Motor neuron (in vitro differentiated cells): ENCODE measurements around the gene PPBP. TPM values are rescaled to one million over a fixed set of nuclear protein-coding genes. Genes with fewer than 3 reads are reported as not detected.
"Not testable (repeated sequence)": the region's sequence is repeated elsewhere in the genome, so short reads cannot be mapped to it uniquely, and the experiment has no call there.

Source experiments
- ATAC-seq, 8 experiments: fragments of 200-7000 bp; cut with Tn5 transposase; replicated peaks in 6 of 8; 2 replicates each; pipeline ENCODE4 v1.8.0; 2021; ENCODE audit warnings: mild to moderate bottlenecking in 8 of 8, moderate library complexity in 8 of 8
- H3K27ac ChIP-seq, 2 donors: fragments of 250-450 bp; sonication (Bioruptor Pico); 2 replicates each; pipeline ENCODE4 v1.9.0; 2021; ENCODE audit warnings: antibody characterized with exemption in 2 of 2, mild to moderate bottlenecking in 2 of 2, moderate library complexity in 1 of 2
- H3K4me1 ChIP-seq, 2 donors: fragments of 250-450 bp; sonication (Bioruptor Pico); replicated peaks in 1 of 2; 2 replicates each; pipeline ENCODE4 v1.6.1; 2021; ENCODE audit warnings: antibody characterized with exemption in 2 of 2, mild to moderate bottlenecking in 2 of 2, moderate library complexity in 1 of 2
- H3K4me3 ChIP-seq, 5 donors: fragments of 250-450 bp; sonication (Bioruptor Pico); 2 replicates each; pipeline ENCODE4 v1.9.0; 2021; ENCODE audit warnings: antibody characterized with exemption in 5 of 5, mild to moderate bottlenecking in 5 of 5, moderate library complexity in 4 of 5
- WGBS, 10 experiments: fragments of 450-650 bp; shearing (Covaris generic); methylation state at CpG; one replicate each; pipeline ENCODE4 v1.0.0; 2022; 5-methylcytosine and 5-hydroxymethylcytosine counted together
- in situ Hi-C, 9 experiments: fragments of 400-800 bp; cut with MboI; loops; one replicate each; pipeline ENCODE4 v1.15.0; 2021; ENCODE audit warnings: low sequenced_read_pairs in 9 of 9, low pct_unique_long_range_greater_than_20kb in 2 of 9; ENCODE audit not compliant: unreplicated experiment in 9 of 9
- total RNA-seq, 8 experiments: library from RNA; unstranded; fragments of 300-600 nt; gene quantifications; 2 replicates each; pipeline versions ENCODE4 v1.2.3 to v1.2.4, GENCODE V29; 2022

Gene PPBP
- total RNA-seq, 8 experiments from 2014 or later, result not detected

DNA sequence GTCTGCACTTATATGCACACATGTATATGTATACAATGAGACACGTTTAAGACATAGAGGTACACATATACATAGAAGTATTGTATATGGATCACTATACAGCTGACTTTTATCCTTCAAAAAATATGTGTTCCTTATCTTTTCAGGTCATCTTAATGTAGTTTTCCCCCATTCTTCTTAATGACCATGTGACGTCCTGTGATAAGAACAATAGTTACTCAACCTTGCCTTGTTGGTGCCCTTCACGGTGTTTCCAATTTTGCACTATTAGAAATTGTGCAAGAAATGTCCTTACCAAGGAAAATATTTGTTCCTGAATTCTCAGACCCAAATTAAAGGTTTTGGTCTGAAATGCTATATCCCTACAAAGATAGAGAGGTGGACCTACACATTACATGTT lies 1.0 kb upstream of the PPBP start:
- Histone ChIP-seq H3K4me3 (no peak overlapping the region), H3K27ac (no peak overlapping the region), H3K4me1 (no peaks in the 10 kb centered on the region)
- in situ Hi-C loops, result no loop called here
- 38 to 100% (median 90%) methylated on average over 1 to 3 of the region's 3 CpGs; no CpG with 5 or more reads in 1 of the 10 experiments for WGBS, 10 experiments
- no peak for ATAC-seq

DNA sequence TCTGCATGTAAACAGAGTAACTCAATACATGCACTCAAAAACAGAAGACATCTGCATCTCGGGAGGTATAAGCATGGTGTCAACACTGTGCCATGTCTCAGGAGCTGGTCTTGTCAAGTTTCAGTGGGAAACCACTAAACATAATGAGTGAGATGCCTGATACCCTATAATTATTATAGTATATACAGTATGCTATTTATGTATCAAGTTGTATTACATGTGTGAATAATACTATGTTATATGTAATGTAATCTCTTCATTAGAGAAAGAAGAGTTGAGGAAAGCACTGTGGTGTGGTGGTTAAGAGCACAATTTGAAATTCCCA lies 2.5 kb downstream of the PPBP start:
- no peaks in the 10 kb centered on the region for H3K4me1 ChIP-seq
- WGBS, 10 experiments, result 0 to 57% (median 16%) methylated on average over 1 of the region's 1 CpG; no CpG with 5 or more reads in 4 of the 10 experiments
- H3K27ac ChIP-seq, result no peak overlapping the region
- H3K4me3 ChIP-seq, result no peak overlapping the region
- in situ Hi-C loops, result no loop called here
- no peak for ATAC-seq

DNA sequence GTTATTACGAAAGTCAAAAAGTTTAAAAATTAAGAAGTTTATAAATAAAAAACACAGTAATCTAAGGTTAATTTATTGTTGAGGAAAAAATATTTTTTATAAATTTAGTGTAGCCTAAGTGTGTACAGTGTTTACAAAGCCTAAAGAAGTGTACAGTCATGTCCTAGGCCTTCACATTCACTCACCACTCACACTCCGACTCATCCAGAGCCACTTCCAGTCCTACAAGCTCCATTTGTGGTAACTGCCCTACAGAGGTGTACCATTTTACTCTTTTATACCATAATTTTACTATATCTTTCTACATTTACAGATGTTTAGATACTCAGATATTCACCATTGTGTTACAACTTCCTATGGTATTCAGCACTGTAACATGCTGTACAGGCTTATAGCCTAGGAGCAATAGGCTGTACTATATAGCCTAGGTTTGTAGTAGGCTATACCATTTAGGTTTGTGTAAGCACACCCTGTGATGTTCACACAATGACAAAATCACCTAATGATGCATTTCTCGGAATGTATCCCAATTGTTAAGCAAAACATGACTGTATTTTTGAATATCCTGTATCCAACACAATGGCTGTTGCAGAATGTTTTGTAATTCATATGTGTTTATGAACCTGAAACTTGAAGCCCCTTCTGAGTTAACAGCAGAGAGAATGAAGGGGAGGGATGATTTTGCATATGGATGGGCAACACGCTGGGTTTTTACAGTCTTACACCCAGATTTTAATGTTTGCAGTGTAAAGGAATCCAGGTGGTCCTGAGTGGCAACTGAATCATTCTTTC lies 3.1 kb downstream of the PPBP start:
- 41 to 100% (median 66%) methylated on average over 1 to 4 of the region's 4 CpGs for WGBS, 10 experiments
- ATAC-seq, result peak in 2 of 8 experiments; percentile 24 to 53
- in situ Hi-C loops, result no loop called here
- H3K4me3 ChIP-seq, result no peak overlapping the region
- no peak overlapping the region for H3K27ac ChIP-seq
- H3K4me1 ChIP-seq, result peaks cover 0 to 2% of the 10 kb centered on the region in 2 donors

DNA sequence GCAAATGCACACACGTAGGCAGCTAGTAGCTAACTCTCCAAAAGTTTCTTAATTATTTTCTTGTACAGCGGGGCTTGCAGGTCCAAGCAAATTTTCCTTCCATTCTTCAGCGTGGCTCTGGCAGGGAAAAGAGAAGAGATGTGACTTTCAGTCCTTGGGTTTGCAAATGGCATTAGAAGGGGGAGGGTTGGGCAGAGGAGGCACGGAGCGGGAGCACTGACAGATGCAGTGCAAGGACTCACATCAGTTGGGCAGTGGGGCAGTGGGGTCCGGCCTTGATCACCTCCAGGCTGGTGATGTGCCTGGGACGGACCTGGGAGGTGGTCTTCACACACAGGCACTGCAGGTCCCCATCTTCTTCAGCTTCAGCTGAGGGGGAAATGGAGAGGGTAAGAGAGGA lies 6.8 kb downstream of the PPBP start:
- peaks cover 0 to 13% of the 10 kb centered on the region in 2 donors for H3K4me1 ChIP-seq
- H3K27ac ChIP-seq, ATAC-seq, in situ Hi-C loops, H3K4me3 ChIP-seq: not testable (repeated sequence)
- 49 to 100% (median 85%) methylated on average over 1 to 4 of the region's 7 CpGs; no CpG with 5 or more reads in 2 of the 10 experiments for WGBS, 10 experiments

- in situ Hi-C loops, result no loop called here
- Histone ChIP-seq H3K4me3 (no peak overlapping the region), H3K4me1 (peaks cover 0 to 13% of the 10 kb centered on the region in 2 donors), H3K27ac (no peak overlapping the region)
- ATAC-seq, result peak in 5 of 8 experiments; percentile 72 to 94 (median 89)
- 6 to 100% (median 50%) methylated on average over 1 to 2 of the region's 3 CpGs; no CpG with 5 or more reads in 5 of the 10 experiments for WGBS, 10 experiments
These were observed 8.5 kb downstream of the PPBP start for GRCh38 chr4:73979407-73979957.

- ATAC-seq, result peak in 1 of 8 experiments; percentile 28
- in situ Hi-C loops, result no loop called here
- Histone ChIP-seq H3K4me1 (peaks cover 0 to 13% of the 10 kb centered on the region in 2 donors), H3K4me3 (no peak overlapping the region), H3K27ac (no peak overlapping the region)
These were observed 9.1 kb downstream of the PPBP start for GRCh38 chr4:73978886-73979285.

DNA sequence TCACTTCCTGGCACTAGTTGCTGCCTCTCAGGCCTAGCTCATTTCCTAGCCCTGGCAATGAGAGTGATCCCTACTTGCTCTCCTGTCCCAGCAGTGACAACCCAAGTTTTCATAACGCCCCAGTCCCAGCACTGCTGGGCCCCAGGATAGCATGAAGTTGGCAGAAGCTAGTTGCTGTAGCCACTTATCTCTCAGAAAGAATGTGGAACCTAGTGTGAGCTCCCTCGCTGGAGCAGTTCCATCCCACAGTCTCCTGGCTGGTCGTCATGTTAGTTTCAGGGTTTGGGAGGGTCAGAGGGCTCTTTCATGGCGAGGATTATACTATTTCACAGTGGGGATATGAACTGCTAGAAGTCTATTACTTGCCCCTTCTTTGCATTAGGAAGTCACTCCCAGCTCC lies 11.3 kb downstream of the PPBP start:
- Histone ChIP-seq H3K4me1 (peaks cover 0 to 13% of the 10 kb centered on the region in 2 donors), H3K27ac (no peak overlapping the region), H3K4me3 (no peak overlapping the region)
- WGBS, 10 experiments, result 20 to 89% (median 64%) methylated on average over 1 to 4 of the region's 4 CpGs; no CpG with 5 or more reads in 4 of the 10 experiments
- in situ Hi-C loops, result no loop called here
- no peak for ATAC-seq

- ATAC-seq, result no peak
- Histone ChIP-seq H3K4me3 (no peak overlapping the region), H3K27ac (no peak overlapping the region), H3K4me1 (peaks cover 0 to 13% of the 10 kb centered on the region in 2 donors)
- in situ Hi-C loops, result no loop called here
- no CpG with 5 or more reads among the region's 2 CpGs for WGBS, 10 experiments
These were observed 11.8 kb downstream of the PPBP start for GRCh38 chr4:73976217-73976616.

GRCh38 chr4:73974352-73974751 lies 13.6 kb downstream of the PPBP start:
- ATAC-seq, result no peak
- Histone ChIP-seq H3K27ac (no peak overlapping the region), H3K4me3 (no peak overlapping the region), H3K4me1 (peaks cover 0 to 5% of the 10 kb centered on the region in 2 donors)
- in situ Hi-C loops, result no loop called here

DNA sequence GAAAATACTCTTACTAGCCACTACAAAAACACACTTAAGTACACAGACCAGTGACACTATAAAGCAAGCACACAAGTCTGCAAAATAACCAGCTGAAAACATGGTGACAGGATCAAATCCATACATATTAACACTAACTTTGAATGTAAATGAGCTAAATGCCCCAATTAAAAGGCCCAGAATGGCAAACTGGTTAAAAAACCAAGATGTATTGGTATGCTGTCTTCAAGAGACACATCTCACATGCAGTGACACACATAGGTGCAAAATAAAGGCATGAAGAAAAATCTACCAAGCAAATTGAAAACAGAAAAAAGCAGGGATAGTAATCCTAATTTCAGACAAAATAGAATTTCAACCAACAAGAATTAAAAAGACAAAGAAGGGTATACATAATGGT lies 17.0 kb downstream of the PPBP start:
- Histone ChIP-seq H3K4me3 (no peak overlapping the region), H3K27ac (no peak overlapping the region), H3K4me1 (no peaks in the 10 kb centered on the region)
- ATAC-seq, result no peak
- in situ Hi-C loops, result no loop called here

DNA sequence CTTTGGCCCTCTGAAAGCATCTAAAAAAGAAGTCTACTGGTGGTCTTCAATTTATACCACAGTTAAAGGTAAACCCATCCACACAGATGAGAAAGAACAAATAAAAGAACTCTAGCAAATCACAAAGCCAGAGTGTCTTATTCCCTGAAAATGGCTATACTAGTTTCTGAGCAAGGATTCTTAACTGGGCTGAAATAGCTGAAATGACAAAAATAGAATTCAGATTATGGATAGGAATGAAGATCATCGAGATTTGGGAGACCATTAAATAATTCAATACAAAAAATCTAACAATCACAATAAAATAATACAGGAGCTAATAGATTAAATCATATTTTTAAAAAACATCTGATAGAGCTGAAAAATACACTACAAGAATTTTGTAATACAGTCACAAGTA lies 18.0 kb downstream of the PPBP start:
- WGBS, 10 experiments, result 20 to 100% (median 88%) methylated on average over 1 of the region's 1 CpG; no CpG with 5 or more reads in 1 of the 10 experiments
- Histone ChIP-seq H3K4me1 (no peaks in the 10 kb centered on the region), H3K4me3 (no peak overlapping the region), H3K27ac (no peak overlapping the region)
- in situ Hi-C loops, result no loop called here
- ATAC-seq, result no peak

DNA sequence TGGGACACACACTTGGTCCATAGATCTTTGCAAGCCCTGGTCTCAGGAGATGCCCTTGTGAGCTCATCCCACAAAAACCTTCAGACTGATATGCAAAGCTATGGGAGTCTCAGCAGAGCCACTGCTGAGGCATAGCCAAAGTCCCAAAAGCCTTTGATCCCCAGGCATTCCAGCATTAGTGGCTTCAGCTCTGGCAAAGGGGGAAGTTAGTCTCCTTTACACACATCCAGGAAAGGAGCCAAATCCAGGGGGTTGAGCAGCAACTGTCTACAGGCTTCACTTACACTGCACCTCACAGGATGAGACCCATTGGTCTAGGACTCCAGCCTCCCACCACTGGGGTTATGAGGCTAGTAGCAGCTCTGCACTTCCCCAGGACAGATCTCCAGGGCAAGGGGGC lies 20.1 kb downstream of the PPBP start:
- Histone ChIP-seq H3K27ac (no peak overlapping the region), H3K4me3 (no peak overlapping the region), H3K4me1 (no peaks in the 10 kb centered on the region)
- in situ Hi-C loops, result no loop called here
- no peak for ATAC-seq

- Histone ChIP-seq H3K27ac (no peak overlapping the region), H3K4me3 (no peak overlapping the region), H3K4me1 (no peaks in the 10 kb centered on the region)
- 24 to 80% (median 69%) methylated on average over 2 to 4 of the region's 7 CpGs; no CpG with 5 or more reads in 5 of the 10 experiments for WGBS, 10 experiments
- ATAC-seq, result peak in 3 of 8 experiments; percentile 59 to 86 (median 66)
- in situ Hi-C loops, result no loop called here
These were observed 23.0 kb downstream of the PPBP start for GRCh38 chr4:73964862-73965611.
